NCI-H82 treated with DMSO at 0.1 percent for 48 hours (cell line): Measurements from ENCODE around the gene AOAH.
"Not testable (repeated sequence)": the region's sequence is repeated elsewhere in the genome, so short reads cannot be mapped to it uniquely, and the experiment has no call there.

ENCODE experiments used
- DNase-seq: peaks from one replicate; lab custom pipeline; 2025; ENCODE audit not compliant: unreplicated experiment; lab: John Stamatoyannopoulos, UW

Gene AOAH

DNA sequence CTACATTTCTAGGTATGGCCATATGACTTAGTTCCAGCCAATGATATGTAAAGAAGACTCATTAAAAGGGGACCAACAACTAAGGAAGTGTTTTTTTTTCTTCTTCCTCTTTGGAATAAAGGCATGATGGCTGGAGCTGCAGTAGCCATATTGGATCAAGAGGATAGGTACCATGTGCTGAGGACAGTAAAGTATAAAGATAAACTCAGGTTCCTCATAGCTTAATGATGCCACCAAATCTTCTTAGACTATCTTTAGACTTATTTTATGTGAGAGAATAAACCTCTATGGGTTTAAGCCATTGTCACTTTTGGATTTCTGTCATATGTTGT is 249.3 kb downstream of the AOAH start:
- no peak for DNase-seq

DNA sequence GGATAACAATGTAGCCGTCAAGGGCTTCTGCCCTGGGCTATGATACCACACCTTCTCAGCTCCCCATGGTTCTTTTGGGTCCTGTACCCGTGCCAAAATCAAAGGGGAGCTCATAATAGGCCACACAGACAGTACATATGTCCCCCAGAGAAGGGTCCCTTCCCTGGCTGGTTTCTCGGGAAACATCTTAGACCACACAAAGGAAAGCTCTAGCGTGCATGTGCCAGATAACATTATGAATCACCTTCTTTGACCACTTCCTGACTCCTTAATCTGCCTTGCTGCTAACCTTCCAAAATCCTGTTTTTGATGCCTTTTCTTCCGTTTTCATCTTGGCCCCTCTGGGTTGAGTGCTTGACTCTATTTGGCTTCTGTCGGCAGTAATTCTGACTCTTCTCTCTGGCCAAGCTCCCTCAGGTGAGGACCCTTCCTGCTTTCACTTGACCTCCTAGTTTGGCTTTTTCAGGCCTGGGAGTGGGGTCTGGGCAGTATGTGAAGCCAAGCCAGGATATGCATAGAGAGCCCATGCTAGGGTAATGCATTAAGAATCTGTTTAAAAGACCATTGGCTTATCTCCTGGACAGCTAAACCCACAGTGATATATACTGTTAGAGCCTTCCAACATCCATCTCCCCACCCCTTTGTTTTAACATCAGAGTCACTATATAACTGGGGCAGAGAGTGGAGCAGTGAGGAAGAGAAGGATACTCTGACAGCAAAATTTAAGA is 249.8 kb downstream of the AOAH start:
- no peak for DNase-seq

DNA sequence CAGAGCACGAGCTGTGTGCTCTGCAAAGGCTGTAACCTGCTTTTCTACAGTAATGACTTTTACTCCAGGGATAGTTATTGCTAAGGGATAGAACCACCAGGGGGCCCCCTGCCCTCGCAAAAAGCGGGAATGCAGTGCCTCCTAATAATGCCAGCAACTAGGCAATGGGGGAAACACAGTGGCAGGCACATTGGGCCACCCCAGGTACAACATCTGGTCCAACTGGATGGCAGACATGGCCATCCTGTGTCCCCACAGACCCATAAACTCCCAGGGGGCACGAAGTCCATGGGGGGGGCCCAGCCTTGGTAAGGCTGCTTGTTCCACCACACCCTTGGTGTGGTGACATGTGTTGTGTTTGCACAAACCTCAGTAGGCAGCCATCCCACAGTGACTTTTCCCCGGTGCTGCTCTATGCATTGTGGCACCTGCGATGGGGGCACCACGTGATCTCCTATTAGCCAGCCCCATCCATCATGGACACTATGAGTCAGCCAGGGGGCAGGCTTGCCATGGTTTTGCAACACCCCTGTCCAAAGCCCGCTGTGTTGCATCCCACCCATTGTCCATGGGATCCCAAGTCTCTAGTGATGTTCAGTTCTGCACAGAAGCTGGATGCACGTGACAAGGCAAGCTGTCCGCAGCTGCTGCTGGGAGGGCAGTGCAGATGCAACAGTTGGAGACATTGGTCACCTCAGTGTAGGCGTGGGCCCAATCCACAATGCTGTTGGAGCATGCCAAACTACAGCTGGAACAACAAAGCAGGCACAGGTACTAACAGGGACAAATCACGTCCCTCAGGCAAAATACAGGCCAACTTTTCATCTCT is 250.6 kb downstream of the AOAH start:
- no peak for DNase-seq

DNA sequence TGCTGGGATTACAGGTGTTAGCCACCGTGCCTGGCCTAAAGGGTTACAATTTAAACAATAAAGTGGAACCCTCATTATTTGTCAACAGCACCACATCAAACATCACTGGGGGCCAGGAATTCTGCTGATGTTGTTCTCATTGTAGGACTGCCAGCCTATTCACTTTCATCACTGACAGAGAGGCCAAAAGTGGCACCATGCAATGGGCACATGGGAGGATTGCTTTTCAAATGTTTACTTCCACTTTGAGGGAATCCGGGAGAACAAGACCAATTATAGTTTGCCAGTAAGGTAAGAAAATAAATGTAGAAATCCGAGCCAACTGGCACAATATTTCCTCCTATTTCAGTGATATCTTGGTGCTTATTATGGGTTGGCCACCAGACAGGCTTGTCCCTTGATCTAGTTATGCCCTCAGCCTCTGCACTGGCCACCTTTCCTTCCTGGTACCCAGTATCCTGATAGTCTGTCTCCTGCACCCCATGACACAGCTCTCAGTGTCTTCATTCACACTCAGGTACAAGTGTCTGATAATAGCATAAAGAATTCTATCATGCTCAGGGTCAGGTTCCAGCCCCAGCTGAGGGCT is 252.1 kb downstream of the AOAH start:
- DNase-seq: no peak

DNA sequence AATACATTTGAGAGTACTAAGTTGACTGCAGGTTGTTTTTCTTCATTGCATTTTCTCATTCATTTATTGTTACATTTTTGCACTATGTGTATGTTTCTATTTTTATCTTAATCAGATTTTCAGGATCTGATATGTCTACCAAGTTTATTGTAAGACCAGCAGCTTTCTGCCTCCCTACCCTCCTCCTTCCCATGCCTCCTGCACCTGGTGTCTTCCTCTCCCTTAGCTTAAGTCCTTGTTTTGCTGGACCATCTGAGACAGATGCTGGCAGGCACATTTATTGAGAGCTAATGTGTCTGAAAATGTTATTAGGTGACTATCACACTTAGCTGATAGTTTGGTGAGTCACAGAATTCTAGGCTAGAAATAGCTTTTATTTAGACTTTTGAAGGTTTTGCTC is 255.1 kb downstream of the AOAH start:
- DNase-seq: no peak

DNA sequence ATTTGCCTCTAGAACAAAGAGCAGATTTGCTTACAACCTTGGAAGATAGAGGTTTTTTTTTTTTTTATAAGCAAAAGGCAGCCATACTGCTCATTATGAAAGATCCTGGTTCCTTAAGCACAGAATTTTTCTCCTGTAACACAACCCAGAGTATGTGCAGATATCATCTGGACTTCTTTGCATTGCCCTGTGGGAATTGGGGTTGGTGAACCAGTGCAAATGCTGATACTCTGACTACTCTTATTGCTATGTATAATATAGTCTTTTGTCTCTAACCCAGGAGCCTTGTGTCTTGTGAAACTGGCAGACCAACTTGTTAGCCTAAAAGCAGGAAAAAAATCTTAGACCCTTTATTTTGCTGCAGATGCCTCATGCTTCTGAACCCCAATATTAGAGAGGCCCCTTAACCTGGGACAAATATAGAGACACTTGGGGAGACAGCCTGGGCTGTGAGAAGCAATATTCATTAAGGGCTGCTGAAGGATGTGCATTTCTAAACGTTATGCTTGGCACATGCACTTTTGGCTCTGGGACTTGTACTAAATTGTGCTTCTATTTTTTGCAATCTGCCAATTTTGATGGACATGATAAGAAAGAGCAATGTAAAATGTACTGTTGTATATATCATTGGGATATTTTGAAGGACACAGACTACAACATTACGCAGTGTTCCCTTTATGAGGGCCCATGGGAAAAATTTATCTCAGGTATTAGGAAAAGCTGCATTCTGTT is 255.8 kb downstream of the AOAH start:
- DNase-seq: no peak

DNA sequence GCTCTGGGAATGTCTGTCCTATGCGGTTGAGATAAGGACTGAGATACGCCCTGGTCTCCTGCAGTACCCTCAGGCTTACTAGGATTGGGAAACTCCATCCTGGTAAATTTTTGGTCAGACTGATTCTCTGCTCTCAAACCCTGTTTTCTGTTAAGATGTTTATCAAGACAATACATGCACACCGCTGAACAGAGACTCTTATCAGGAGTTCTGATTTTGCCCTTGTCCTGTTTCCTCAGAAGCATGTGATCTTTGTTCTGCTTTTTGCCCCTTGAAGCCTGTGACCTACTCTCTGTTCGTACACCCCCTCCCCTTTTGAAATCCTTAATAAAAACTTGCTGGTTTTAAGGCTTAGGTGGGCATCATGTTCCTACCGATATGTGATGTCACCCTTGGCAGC is 258.3 kb downstream of the AOAH start:
- DNase-seq: not testable (repeated sequence)

DNA sequence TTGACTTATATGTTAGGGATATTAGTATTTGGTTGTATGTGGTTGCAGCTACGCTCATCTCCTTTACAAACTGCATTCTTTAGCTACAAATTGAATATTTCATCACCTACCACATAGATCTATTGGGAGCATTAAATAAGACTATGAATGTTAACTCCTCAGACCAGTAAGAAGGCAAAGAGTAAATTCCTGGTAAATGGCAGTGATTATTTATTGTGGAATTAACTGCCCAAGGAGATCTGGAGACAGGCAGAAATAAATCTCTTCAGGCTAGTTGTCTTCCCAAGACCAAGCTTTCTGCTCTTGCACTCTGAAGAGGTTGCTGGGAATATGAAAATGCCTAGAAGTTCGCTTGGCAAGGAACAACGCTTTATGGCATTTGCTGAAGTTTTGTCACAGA is 260.0 kb downstream of the AOAH start:
- DNase-seq: no peak
